ENCODE results near the gene COX6A2. TPM values are rescaled to one million over a fixed set of nuclear protein-coding genes. Genes with fewer than 3 reads are reported as not detected.

The COX6A2 gene
- total and polyA plus RNA-seq, 10 donors, result 0.79 to 0.80 TPM; not detected in 8

- intact Hi-C loops (cut with DNase I; ENCODE audit: low total_unique reads), result no loop called here
- TF ChIP-seq POLR2AphosphoS5 (IDR thresholded peaks at IDR 0.05), result no peak
- TF ChIP-seq, protein P1, sequence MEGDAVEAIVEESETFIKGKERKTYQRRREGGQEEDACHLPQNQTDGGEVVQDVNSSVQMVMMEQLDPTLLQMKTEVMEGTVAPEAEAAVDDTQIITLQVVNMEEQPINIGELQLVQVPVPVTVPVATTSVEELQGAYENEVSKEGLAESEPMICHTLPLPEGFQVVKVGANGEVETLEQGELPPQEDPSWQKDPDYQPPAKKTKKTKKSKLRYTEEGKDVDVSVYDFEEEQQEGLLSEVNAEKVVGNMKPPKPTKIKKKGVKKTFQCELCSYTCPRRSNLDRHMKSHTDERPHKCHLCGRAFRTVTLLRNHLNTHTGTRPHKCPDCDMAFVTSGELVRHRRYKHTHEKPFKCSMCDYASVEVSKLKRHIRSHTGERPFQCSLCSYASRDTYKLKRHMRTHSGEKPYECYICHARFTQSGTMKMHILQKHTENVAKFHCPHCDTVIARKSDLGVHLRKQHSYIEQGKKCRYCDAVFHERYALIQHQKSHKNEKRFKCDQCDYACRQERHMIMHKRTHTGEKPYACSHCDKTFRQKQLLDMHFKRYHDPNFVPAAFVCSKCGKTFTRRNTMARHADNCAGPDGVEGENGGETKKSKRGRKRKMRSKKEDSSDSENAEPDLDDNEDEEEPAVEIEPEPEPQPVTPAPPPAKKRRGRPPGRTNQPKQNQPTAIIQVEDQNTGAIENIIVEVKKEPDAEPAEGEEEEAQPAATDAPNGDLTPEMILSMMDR (IDR thresholded peaks at IDR 0.05 in 8 of 11, conservative IDR thresholded peaks at IDR 0.05 in 3 of 11), result no peak
- no peak for TF ChIP-seq POLR2A (IDR thresholded peaks at IDR 0.05)
- Histone ChIP-seq H3K4me1 (peaks cover 0 to 13% (median 7%) of the 10 kb centered on the region in 6 donors), H3K27ac (no peak overlapping the region), H3K27me3 (replicated peaks in 1 of 7) (peaks cover 0 to 12% (median 0%) of the 10 kb centered on the region in 7 donors), H3K36me3 (no peaks in the 10 kb centered on the region), H3K9me3 (no peaks in the 10 kb centered on the region), H3K4me3 (no peak overlapping the region)
- DNase-seq, result no peak
- 84 to 88% (median 86%) methylated on average over 7 of the region's 7 CpGs for WGBS, 5 donors
These were observed 583 bp upstream of the COX6A2 start for GRCh38 chr16:31428638-31429247.

- Histone ChIP-seq H3K27ac (no peak overlapping the region), H3K4me3 (peak overlapping the region in 5 of 8 donors; percentile 22 to 64 (median 32)), H3K27me3 (replicated peaks in 1 of 7) (peaks cover 0 to 12% (median 0%) of the 10 kb centered on the region in 7 donors), H3K4me1 (peaks cover 0 to 20% (median 7%) of the 10 kb centered on the region in 6 donors), H3K9me3 (no peaks in the 10 kb centered on the region), H3K36me3 (no peaks in the 10 kb centered on the region)
- WGBS, 5 donors, result 23 to 61% (median 36%) methylated on average over 36 to 76 of the region's 83 CpGs
- intact Hi-C loops (cut with DNase I; ENCODE audit: low total_unique reads), result no loop called here
- TF ChIP-seq, protein P1 (IDR thresholded peaks at IDR 0.05 in 8 of 11, conservative IDR thresholded peaks at IDR 0.05 in 3 of 11), result no peak
- TF ChIP-seq POLR2AphosphoS5 (IDR thresholded peaks at IDR 0.05) (peak in 2 of 3 donors; percentile 39 to 41), POLR2A (IDR thresholded peaks at IDR 0.05) (no peak)
- DNase-seq, result peak; percentile 90
These were observed 500 bp downstream of the COX6A2 start for GRCh38 chr16:31427441-31428278.

GRCh38 chr16:31423801-31424200, 4.4 kb downstream of the COX6A2 start:
- H3K4me3 ChIP-seq, result no peak overlapping the region
- peaks cover 0 to 12% (median 0%) of the 10 kb centered on the region in 7 donors for H3K27me3 ChIP-seq (replicated peaks in 1 of 7)
- no peak for DNase-seq
- H3K27ac ChIP-seq, result no peak overlapping the region
- 76 to 95% (median 83%) methylated on average over 8 to 12 of the region's 12 CpGs for WGBS, 5 donors
- TF ChIP-seq, protein P1 (IDR thresholded peaks at IDR 0.05 in 8 of 11, conservative IDR thresholded peaks at IDR 0.05 in 3 of 11), result no peak
- TF ChIP-seq POLR2A (IDR thresholded peaks at IDR 0.05) (no peak), POLR2AphosphoS5 (IDR thresholded peaks at IDR 0.05) (no peak)
- peaks cover 0 to 47% (median 7%) of the 10 kb centered on the region in 6 donors for H3K4me1 ChIP-seq
- intact Hi-C loops (cut with DNase I; ENCODE audit: low total_unique reads), result no loop called here
- no peaks in the 10 kb centered on the region for H3K36me3 ChIP-seq
- no peaks in the 10 kb centered on the region for H3K9me3 ChIP-seq

GRCh38 chr16:31423241-31423640, 4.9 kb downstream of the COX6A2 start:
- intact Hi-C loops (cut with DNase I; ENCODE audit: low total_unique reads), result no loop called here
- H3K4me1 ChIP-seq, result peaks cover 0 to 44% (median 7%) of the 10 kb centered on the region in 6 donors
- H3K27me3 ChIP-seq (replicated peaks in 1 of 7), result peaks cover 0 to 12% (median 0%) of the 10 kb centered on the region in 7 donors
- H3K36me3 ChIP-seq, result no peaks in the 10 kb centered on the region
- 48 to 63% (median 54%) methylated on average over 3 of the region's 3 CpGs for whole genome bisulfite sequencing, 5 donors
- H3K27ac ChIP-seq, result no peak overlapping the region
- H3K9me3 ChIP-seq, result no peaks in the 10 kb centered on the region
- H3K4me3 ChIP-seq, result no peak overlapping the region
- DNase-seq, result no peak
- TF ChIP-seq, protein P1 (IDR thresholded peaks at IDR 0.05 in 8 of 11, conservative IDR thresholded peaks at IDR 0.05 in 3 of 11), result no peak
- no peak for TF ChIP-seq POLR2AphosphoS5 (IDR thresholded peaks at IDR 0.05)
- no peak for TF ChIP-seq POLR2A (IDR thresholded peaks at IDR 0.05)
